WTC11 (cell line): ENCODE data around the gene COL13A1. TPM values are rescaled to one million over a fixed set of nuclear protein-coding genes. Genes with fewer than 3 reads are reported as not detected.

Experiments
- ATAC-seq: fragments of 200-7000 bp; cut with Tn5 transposase; 2 replicates; pipeline ENCODE4 v1.10.0; 2021; ENCODE audit warnings: mild to moderate bottlenecking, moderate library complexity
- CTCF ChIA-PET: fragments of 300-600 bp; sonication (Branson Sonifier 250); formaldehyde crosslinking; loops from one replicate; lab custom pipeline; 2021; ENCODE audit warnings: antibody characterized with exemption; lab: Charles Lee
- POLR2A ChIA-PET: fragments of 350-600 bp; sonication (Branson Sonifier 250); formaldehyde crosslinking; loops from one replicate; lab custom pipeline; 2021; ENCODE audit warnings: antibody characterized with exemption; lab: Charles Lee
- DNase-seq: peaks from one replicate; pipeline ENCODE4 v3.0.0; 2021; ENCODE audit warnings: low spot score
- H3K27ac Mint-ChIP-seq: 2 replicates; pipeline ENCODE4 v1.8.0; 2021; ENCODE audit warnings: mixed read lengths
- H3K27me3 Mint-ChIP-seq: 2 replicates; pipeline ENCODE4 v1.8.0; 2021; ENCODE audit warnings: low read depth, mild to moderate bottlenecking, moderate library complexity, mixed read lengths
- H3K36me3 Mint-ChIP-seq: 2 replicates; pipeline ENCODE4 v1.8.0; 2021; ENCODE audit warnings: mixed read lengths
- H3K4me1 Mint-ChIP-seq: 2 replicates; pipeline ENCODE4 v1.8.0; 2022; ENCODE audit warnings: mixed read lengths
- H3K4me3 Mint-ChIP-seq: 2 replicates; pipeline ENCODE4 v1.8.0; 2021; ENCODE audit warnings: mild to moderate bottlenecking, moderate library complexity, mixed read lengths
- H3K9me3 Mint-ChIP-seq: 2 replicates; pipeline ENCODE4 v1.8.0; 2021; ENCODE audit warnings: mixed read lengths
- AFF4 ChIP-seq: sonication (generic); formaldehyde crosslinking; IDR thresholded peaks from 2 replicates; pipeline ENCODE4 v1.8.1; 2023; ENCODE audit warnings: mild to moderate bottlenecking, missing genetic modification reagents, borderline replicate concordance
- ATF6 ChIP-seq: sonication (generic); formaldehyde crosslinking; IDR thresholded peaks from 2 replicates; pipeline ENCODE4 v1.8.1; 2023; ENCODE audit warnings: mild to moderate bottlenecking, missing genetic modification reagents
- CBFB ChIP-seq: sonication (generic); formaldehyde crosslinking; IDR thresholded peaks from 2 replicates; pipeline ENCODE4 v1.8.1; 2022; ENCODE audit warnings: mild to moderate bottlenecking, low read depth, missing genetic modification reagents
- CREB1 ChIP-seq: sonication (generic); formaldehyde crosslinking; IDR thresholded peaks from 2 replicates; pipeline ENCODE4 v1.8.0; 2023; ENCODE audit warnings: mild to moderate bottlenecking, missing genetic modification reagents
- CTCF ChIP-seq: fragments of 200-600 bp; IDR thresholded peaks from 2 replicates; pipeline ENCODE4 v1.8.0; 2022; ENCODE audit warnings: antibody characterized with exemption
- E2F4 ChIP-seq: sonication (generic); formaldehyde crosslinking; IDR thresholded peaks from 2 replicates; pipeline ENCODE4 v1.8.1; 2022; ENCODE audit warnings: low read depth, mild to moderate bottlenecking, moderate library complexity, missing genetic modification reagents, borderline replicate concordance
- ETV6 ChIP-seq: sonication (generic); formaldehyde crosslinking; IDR thresholded peaks from 2 replicates; pipeline ENCODE4 v1.8.1; 2022; ENCODE audit warnings: mild to moderate bottlenecking, missing genetic modification reagents
- JAZF1 ChIP-seq: fragments of 250-450 bp; sonication (Bioruptor Pico); IDR thresholded peaks from 2 replicates; pipeline ENCODE4 v1.9.0; 2021; ENCODE audit warnings: moderate library complexity, mild to moderate bottlenecking, inconsistent platforms
- JUN ChIP-seq: sonication (generic); formaldehyde crosslinking; IDR thresholded peaks from 2 replicates; pipeline ENCODE4 v1.8.0; 2023; ENCODE audit warnings: mild to moderate bottlenecking, missing genetic modification reagents
- MLX ChIP-seq: sonication (generic); formaldehyde crosslinking; IDR thresholded peaks from 2 replicates; pipeline ENCODE4 v1.8.1; 2023; ENCODE audit warnings: mild to moderate bottlenecking, missing genetic modification reagents, moderate library complexity
- MYBL2 ChIP-seq: sonication (generic); formaldehyde crosslinking; IDR thresholded peaks from 2 replicates; pipeline ENCODE4 v1.8.1; 2023; ENCODE audit warnings: mild to moderate bottlenecking, moderate library complexity, missing genetic modification reagents
- NR1H2 ChIP-seq: sonication (generic); formaldehyde crosslinking; IDR thresholded peaks from 2 replicates; pipeline ENCODE4 v1.9.0; 2021; ENCODE audit warnings: mild to moderate bottlenecking, moderate library complexity, missing genetic modification reagents
- PRDM15 ChIP-seq: sonication (generic); formaldehyde crosslinking; IDR thresholded peaks from 2 replicates; pipeline ENCODE4 v1.8.0; 2022; ENCODE audit warnings: missing genetic modification reagents
- SP1 ChIP-seq: sonication (generic); formaldehyde crosslinking; conservative IDR thresholded peaks from 2 replicates; pipeline ENCODE4 v1.8.1; 2022; ENCODE audit warnings: missing genetic modification reagents
- STAT6 ChIP-seq: sonication (generic); formaldehyde crosslinking; conservative IDR thresholded peaks from 2 replicates; pipeline ENCODE4 v1.8.1; 2023; ENCODE audit warnings: mild to moderate bottlenecking, low read depth, missing genetic modification reagents, moderate library complexity
- ZMAT4 ChIP-seq: fragments of 250-450 bp; sonication (Bioruptor Pico); IDR thresholded peaks from 2 replicates; pipeline ENCODE4 v1.9.0; 2021; ENCODE audit warnings: mild to moderate bottlenecking
- ZNF671 ChIP-seq: fragments of 250-450 bp; sonication (Bioruptor Pico); IDR thresholded peaks from 2 replicates; pipeline ENCODE4 v1.8.0; 2021; ENCODE audit warnings: mild to moderate bottlenecking
- total RNA-seq: library from RNA; stranded (reverse); gene quantifications from 3 replicates; pipeline ENCODE4 v1.2.3, GENCODE V29; 2021

Gene COL13A1
- total RNA-seq, 1 experiment from 2014 or later = 7.1 TPM

GRCh38 chr10:69949770-69950169 is 148.1 kb downstream of the COL13A1 start:
- no peak for ATAC-seq
- CTCF ChIA-PET = interaction anchor here (1.4 to 2.1 kb wide), 4 partner anchors 8 to 197 kb away, joined by 4 to 16 read pairs (median 6); partner anchors contain the start of gene TYSND1

More at GRCh38 chr10:69949770-69950169, 148.1 kb downstream of the COL13A1 start:
- POLR2A ChIA-PET = interaction anchor here (0.6 kb wide), 3 partner anchors 122 to 219 kb away, joined by 3 to 4 read pairs (median 3); no protein-coding TSS in a partner anchor
- peaks cover 21% of the 10 kb centered on the region for H3K4me1 Mint-ChIP-seq
- H3K27ac Mint-ChIP-seq = no peak overlapping the region
- no peaks in the 10 kb centered on the region for H3K36me3 Mint-ChIP-seq
- no peak for TF ChIP-seq AFF4 (CRISPR knock-in tag)
- no peak for TF ChIP-seq ATF6 (CRISPR knock-in tag)
- no peak for TF ChIP-seq ZMAT4 (CRISPR knock-in tag)
- TF ChIP-seq MLX (CRISPR knock-in tag) = no peak
- no peak for TF ChIP-seq JAZF1
- no peak for TF ChIP-seq MYBL2 (CRISPR knock-in tag)
- TF ChIP-seq STAT6 (CRISPR knock-in tag) = no peak
- TF ChIP-seq E2F4 (CRISPR knock-in tag) = no peak
- TF ChIP-seq CREB1 (CRISPR knock-in tag) = no peak
- no peak for TF ChIP-seq CTCF
- no peak for TF ChIP-seq SP1 (CRISPR knock-in tag)
- TF ChIP-seq NR1H2 (CRISPR knock-in tag) = no peak
- TF ChIP-seq CBFB (CRISPR knock-in tag) = no peak
- no peak for TF ChIP-seq ZNF671 (CRISPR knock-in tag)
- TF ChIP-seq JUN (CRISPR knock-in tag) = no peak
- no peak for TF ChIP-seq ETV6 (CRISPR knock-in tag)
- no peak for TF ChIP-seq PRDM15 (CRISPR knock-in tag)
- no peak overlapping the region for H3K4me3 Mint-ChIP-seq
- peaks cover 4% of the 10 kb centered on the region for H3K27me3 Mint-ChIP-seq
- DNase-seq = no peak
- H3K9me3 Mint-ChIP-seq = no peaks in the 10 kb centered on the region
